Measurements from ENCODE around the gene WDR82. TPM values are rescaled to one million over a fixed set of nuclear protein-coding genes. Genes with fewer than 3 reads are reported as not detected.

The WDR82 gene
- total RNA-seq, 1 donor = 62.2 TPM

- peak in 2 of 3 donors; percentile 64 to 69 for DNase-seq (ENCODE audit: low read depth in 2 of 3, low spot score in 2 of 3)
Measured at GRCh38 chr3:52240059-52240885, 38.2 kb downstream of the WDR82 start.

DNA sequence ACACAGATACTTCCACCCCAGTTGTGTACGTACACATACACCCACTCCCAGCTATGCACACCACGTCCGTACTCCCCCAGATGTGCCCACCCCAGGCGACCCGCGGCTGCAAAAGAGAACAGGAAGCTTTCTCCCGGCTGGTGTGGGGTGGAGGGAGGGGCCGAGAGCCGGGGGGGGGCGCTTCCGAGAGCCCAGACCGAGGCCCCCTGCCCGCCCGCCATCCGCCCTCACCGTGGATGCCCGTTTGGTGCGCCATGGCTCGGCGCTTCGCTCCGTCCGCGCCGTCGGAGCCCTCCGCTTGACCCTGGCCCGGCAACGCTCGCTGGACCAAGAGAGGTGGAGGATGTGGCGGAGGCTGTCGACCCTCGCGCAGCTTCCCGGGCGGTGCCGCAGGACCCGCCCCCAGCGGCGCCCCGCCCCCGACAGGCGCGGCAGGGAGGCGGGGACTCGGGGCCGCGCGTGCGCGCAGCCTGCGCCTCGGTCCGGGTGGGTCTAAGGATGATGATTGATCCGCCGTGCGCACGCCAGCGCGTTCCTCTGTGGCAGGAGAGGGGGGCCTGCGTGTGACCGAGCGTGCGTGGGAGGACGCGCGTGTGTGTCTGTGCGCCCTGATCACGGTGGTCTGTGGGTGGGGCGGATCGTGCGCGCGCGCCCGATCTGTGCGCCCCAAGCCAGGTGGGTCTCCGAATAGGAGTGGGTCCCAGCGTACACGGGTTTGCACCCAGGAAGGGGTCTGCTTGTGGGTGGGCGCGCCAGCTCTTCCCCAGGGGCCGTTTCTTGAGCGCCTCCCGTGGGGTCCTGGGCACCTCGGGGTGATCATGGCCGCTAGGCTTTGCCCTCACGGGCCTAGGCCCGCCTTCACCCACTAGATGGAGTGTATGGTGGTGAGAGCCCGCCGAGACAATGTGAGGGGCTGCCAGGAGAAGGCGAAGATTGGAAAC is 39.4 kb downstream of the WDR82 start, which contains the start of gene TWF2:
TSS of gene TWF2 (minus strand) at position 398 of the 941 bp plus-strand sequence. CDS start at position 256, 142 bp downstream.
- DNase-seq (ENCODE audit: low read depth in 2 of 3, low spot score in 2 of 3) = peak; percentile 80 to 86 (median 85)

- DNase-seq (ENCODE audit: low read depth in 2 of 3, low spot score in 2 of 3) = no peak
Measured at GRCh38 chr3:52238193-52238760, 40.2 kb downstream of the WDR82 start.

DNA sequence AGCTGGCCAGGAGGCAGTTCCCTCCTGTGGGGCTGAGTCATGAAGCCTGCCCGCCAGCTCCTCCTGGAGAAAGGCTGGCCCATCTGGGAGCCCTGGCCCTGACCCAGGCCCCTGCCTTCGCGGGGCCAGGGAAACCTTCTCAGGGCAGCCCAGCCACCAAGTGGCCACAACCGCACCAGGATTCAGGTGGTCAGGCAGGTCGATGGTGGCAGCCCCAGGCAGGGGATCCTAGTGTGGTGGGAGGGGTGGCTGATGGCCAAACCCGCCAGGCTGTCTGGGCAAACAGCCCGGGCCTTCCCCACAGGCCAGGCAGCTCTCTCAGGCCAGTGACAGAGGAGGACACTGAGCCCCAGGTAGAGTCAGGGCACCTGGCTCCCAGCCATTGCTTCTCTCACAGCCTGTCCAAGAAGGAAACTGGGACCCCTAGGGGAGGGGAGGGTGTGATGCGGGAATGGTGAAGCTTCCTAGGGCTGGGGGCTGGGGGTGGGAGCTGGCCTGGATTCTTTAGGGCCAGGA is 40.7 kb downstream of the WDR82 start:
- DNase-seq (ENCODE audit: low read depth in 2 of 3, low spot score in 2 of 3) = no peak

DNA sequence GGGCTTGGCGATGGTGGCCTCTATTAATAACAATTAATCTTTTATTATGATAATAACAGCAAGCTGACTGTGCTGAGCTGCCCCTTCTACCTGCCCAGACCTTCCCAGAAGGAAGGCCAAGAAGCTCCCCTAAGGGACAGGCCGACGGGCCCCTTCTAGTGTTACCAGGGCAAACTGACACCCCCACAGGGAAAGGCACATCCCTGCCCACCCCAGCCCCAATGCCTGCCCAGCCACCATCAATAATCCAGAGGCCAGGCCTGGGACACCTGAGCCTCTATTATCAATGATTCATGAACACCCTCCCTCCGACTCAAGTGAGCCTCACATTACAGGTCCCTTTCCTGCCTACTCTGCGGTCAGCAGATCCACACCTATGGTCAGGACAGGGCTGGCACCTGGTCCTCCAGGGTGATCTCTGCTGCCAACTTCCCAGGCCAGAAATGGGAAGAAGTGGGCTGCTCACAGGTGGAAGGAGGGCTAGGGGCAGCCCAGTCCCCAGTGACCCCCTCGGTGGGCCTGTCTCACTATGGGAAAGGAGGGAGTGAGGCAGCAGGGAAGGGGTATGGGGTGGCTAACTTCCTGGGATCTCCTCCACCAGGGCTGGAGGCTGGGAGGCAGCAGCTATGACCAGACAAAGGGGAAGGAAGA is 41.3 kb downstream of the WDR82 start:
- no peak for DNase-seq (ENCODE audit: low read depth in 2 of 3, low spot score in 2 of 3)

DNA sequence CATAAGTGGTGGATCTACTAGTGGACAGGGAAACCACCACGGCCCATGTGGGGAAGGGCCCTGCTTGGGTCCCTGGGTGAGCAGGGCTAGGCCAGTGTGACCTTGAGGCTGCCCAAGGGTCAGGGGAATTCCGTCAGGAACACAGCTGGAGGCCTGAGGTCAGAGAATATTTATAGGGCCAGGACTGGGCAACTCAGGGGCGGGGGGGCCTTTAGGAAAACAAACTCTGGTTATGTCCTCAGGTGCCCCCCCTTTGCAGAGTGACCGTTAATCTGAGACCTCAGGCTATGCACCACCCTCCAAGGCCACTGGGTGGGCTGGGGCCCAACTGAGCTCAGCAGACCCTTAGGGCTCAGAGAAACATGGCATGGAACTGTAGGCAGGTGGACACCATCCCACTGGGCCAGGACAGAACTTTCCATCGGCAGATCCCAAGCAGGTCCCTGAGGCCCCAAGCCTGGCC is 42.0 kb downstream of the WDR82 start:
- DNase-seq (ENCODE audit: low read depth in 2 of 3, low spot score in 2 of 3) = no peak

DNA sequence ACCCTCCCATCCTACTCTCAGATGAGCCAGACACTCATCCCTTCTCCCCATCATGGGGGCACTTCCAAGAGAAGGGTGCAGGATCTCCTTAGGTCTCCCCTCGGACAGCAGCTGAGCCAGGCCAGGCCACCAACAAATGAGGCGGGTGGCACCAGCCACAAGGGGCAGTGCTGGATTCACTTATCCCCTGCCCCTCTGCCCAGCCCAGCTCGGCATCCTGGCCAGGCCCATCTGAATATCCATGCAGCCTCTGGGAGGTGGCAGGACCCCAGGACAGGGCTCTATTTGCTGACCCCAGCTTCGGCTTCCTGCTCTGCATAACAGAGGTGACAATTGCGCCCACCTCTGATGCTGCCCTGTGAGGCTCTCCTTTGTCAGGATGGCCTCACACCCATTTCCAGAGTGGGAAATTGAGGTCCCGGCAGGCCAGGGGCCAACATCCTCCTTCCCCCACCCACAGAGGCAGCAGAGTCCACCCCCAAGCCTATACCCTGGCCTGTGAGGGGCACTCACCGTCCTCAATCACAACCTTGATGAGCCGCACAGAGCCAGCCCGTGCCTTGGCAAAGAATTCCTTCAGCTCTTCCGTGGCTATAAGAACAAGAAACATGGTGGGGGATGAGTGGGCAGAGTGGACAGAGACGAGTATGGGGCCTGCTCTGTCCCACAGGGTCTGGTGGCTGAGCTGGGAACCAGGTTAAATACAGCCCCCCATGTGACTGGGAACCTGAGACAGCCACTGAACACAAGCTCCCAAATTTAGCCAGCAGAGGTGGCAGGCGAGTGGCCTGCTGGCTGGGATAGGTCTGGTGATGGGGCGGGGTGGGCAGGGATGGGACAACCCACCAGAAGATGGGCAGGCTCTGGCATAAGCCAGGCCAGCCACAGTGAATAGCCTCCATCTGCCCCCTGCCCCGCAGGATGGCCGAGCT is 43.7 kb downstream of the WDR82 start:
- DNase-seq (ENCODE audit: low read depth in 2 of 3, low spot score in 2 of 3) = no peak

DNA sequence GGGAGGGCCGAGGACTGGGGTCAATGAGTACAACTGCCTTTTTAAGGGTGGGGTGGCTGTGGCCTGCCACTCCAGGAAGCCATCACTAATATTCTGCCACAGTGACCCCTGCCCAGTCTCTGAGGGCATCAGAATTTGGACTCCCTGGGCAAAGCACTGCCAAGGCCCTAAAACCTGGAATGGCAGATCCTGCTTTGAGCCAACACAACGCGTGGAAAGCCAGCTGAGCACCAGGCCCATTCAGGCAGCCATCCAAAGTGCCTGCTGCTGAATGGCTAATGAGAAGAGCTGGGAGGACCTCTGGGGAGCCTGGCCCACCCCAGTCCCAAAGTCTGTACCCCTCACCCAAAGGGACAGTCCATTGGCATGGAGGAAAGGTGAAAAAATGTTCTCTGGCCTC is 44.5 kb downstream of the WDR82 start:
- DNase-seq (ENCODE audit: low read depth in 2 of 3, low spot score in 2 of 3) = no peak

DNA sequence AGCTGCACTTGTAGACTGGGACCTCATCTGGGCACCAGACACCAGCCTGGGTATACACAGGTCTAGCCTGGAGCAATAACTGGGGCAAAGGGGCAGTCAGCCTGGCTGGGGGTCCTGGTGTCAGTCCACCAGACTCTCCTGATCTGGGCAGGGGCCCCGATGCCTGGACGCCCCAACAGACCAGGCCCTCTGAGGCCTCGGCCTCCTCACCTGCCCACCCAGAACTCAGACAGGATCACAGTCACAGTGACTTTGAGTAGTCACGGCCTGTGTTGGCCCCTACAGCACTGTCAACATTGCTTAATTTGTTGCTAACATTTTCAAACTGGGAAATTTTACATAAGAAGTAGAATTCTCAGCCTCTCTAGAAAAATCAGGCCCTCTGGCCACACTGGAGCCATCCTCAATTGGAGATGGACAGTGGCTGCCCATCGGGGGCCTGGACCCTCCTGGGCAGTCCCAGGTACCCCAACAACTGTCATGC is 45.3 kb downstream of the WDR82 start:
- DNase-seq (ENCODE audit: low read depth in 2 of 3, low spot score in 2 of 3) = no peak

GRCh38 chr3:52232279-52233107 is 46.0 kb downstream of the WDR82 start:
- no peak for DNase-seq (ENCODE audit: low read depth in 2 of 3, low spot score in 2 of 3)

- peak; percentile 81 to 88 (median 84) for DNase-seq (ENCODE audit: low read depth in 2 of 3, low spot score in 2 of 3)
Measured at GRCh38 chr3:52231502-52232278, 46.8 kb downstream of the WDR82 start.

DNA sequence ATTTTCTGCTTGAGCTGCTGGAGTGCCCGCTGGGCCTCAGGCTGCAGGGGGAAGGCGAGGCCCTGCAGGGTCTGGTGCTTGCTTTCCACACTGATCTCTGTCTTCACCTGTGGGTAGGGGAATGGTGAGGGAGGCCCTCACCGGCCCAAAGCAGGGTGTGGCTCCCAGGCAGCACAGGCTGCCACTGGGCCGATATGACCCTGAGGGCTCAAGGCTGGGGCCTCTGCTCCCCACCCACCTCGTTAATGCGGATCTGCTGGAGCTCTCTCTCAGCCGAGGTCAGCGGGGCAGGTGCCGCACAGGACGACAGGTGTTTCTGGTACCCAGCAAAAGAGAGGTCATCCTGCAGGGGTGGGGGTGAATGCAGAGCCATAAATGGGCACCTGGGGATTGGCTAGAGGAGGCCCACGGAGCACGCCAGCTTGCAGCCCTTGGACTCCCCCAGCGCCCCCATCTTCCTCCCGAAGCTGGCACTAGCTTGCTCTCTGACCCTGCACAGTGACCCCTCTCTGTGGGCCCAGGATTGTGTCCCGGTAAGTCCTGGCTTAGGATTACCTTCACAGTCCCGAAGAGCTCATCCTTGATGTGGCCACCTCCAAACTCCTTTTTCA is 47.5 kb downstream of the WDR82 start:
- DNase-seq (ENCODE audit: low read depth in 2 of 3, low spot score in 2 of 3) = no peak

- no peak for DNase-seq (ENCODE audit: low read depth in 2 of 3, low spot score in 2 of 3)
Measured at GRCh38 chr3:52230461-52230860, 48.0 kb downstream of the WDR82 start.

- no peak for DNase-seq (ENCODE audit: low read depth in 2 of 3, low spot score in 2 of 3)
Measured at GRCh38 chr3:52229656-52230055, 48.8 kb downstream of the WDR82 start.

GRCh38 chr3:52228751-52229291 is 49.6 kb downstream of the WDR82 start:
- DNase-seq (ENCODE audit: low read depth in 2 of 3, low spot score in 2 of 3) = no peak

DNA sequence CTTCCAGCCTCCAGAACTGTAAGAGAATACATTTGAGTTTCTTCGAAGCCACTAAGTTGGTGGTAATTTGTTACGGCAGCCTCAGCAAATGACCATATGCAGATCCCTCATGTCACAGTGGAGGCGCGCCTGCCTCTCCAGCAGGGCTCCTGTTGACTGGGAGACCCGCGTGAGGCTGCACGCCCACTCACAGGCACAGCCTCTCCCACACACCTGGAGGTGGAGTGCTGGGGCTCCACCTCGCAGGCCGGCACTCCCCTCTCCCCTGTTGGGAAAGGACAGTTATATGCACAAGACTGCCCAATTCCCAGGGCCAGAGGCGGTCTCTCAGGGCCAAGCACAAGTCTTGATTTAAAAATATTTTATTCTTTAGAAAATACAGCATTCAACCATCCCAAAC is 50.2 kb downstream of the WDR82 start:
- DNase-seq (ENCODE audit: low read depth in 2 of 3, low spot score in 2 of 3) = no peak

- no peak for DNase-seq (ENCODE audit: low read depth in 2 of 3, low spot score in 2 of 3)
Measured at GRCh38 chr3:52227766-52228165, 50.7 kb downstream of the WDR82 start.

Data from hematopoietic multipotent progenitor cell (in vitro differentiated cells).